ENCODE measurements around the gene CDK14.

- TF ChIP-seq, protein P1, sequence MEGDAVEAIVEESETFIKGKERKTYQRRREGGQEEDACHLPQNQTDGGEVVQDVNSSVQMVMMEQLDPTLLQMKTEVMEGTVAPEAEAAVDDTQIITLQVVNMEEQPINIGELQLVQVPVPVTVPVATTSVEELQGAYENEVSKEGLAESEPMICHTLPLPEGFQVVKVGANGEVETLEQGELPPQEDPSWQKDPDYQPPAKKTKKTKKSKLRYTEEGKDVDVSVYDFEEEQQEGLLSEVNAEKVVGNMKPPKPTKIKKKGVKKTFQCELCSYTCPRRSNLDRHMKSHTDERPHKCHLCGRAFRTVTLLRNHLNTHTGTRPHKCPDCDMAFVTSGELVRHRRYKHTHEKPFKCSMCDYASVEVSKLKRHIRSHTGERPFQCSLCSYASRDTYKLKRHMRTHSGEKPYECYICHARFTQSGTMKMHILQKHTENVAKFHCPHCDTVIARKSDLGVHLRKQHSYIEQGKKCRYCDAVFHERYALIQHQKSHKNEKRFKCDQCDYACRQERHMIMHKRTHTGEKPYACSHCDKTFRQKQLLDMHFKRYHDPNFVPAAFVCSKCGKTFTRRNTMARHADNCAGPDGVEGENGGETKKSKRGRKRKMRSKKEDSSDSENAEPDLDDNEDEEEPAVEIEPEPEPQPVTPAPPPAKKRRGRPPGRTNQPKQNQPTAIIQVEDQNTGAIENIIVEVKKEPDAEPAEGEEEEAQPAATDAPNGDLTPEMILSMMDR (IDR thresholded peaks at IDR 0.05), result no peak
- no peak for TF ChIP-seq POLR2AphosphoS5 (IDR thresholded peaks at IDR 0.05)
- TF ChIP-seq POLR2A (IDR thresholded peaks at IDR 0.05), result no peak
- TF ChIP-seq EP300 (IDR thresholded peaks at IDR 0.05), result no peak
Measured at GRCh38 chr7:90948085-90948484, 352.0 kb downstream of the CDK14 start.

Data from upper lobe of left lung (tissue), 4 donors.